HCT116 (cell line): Measurements from ENCODE around the gene LHCGR. TPM values are rescaled to one million over a fixed set of nuclear protein-coding genes. Genes with fewer than 3 reads are reported as not detected.

Source experiments
- ATAC-seq: fragments of 200-7000 bp; cut with Tn5 transposase; 2 replicates; pipeline ENCODE4 v1.9.1; 2020; ENCODE audit warnings: mild to moderate bottlenecking, moderate library complexity
- BruUV-seq: library from RNA; stranded (reverse); fragments of 400-500 nt; replicated peaks from 2 replicates; lab custom pipeline; 2021; lab: Mats Ljungman, UMichigan
- CTCF ChIA-PET: fragments of 300-600 bp; sonication (Branson Sonifier 250); formaldehyde crosslinking; loops from one replicate; lab custom pipeline; 2021; ENCODE audit warnings: antibody characterized with exemption; lab: Charles Lee
- POLR2A ChIA-PET: fragments of 300-600, 350-600 bp; sonication (Branson Sonifier 250); formaldehyde crosslinking; loops from one replicate; lab custom pipeline; 2021; ENCODE audit warnings: antibody characterized with exemption; lab: Charles Lee
- RAD21 ChIA-PET, 2 experiments: fragments of 300-600 bp; sonication (Branson Sonifier 250); formaldehyde crosslinking; loops; one replicate each; lab custom pipeline; 2023; ENCODE audit warnings: low total read pairs in 2 of 2; ENCODE audit not compliant: uncharacterized antibody in 2 of 2, unreplicated experiment in 2 of 2, low non-redundant PET in 1 of 2; lab: Charles Lee
- DNase-seq: peaks from one replicate; pipeline ENCODE4 v3.0.0-alpha.2; 2010; ENCODE audit warnings: low read depth, low spot score
- H2AFZ ChIP-seq: fragments of 200-600 bp; shearing (Covaris generic), sonication (generic); 2 replicates; pipeline ENCODE4 v1.6.1; 2017; ENCODE audit warnings: low read depth, mixed run types, mixed read lengths, antibody characterized with exemption, low read length; ENCODE audit not compliant: poor library complexity, severe bottlenecking
- H3K27ac ChIP-seq: 2 replicates; pipeline ENCODE4 v1.5.1; 2012; ENCODE audit warnings: low read depth, low read length
- H3K27me3 ChIP-seq: fragments of 200-600 bp; sonication (generic); 2 replicates; pipeline ENCODE4 v1.6.1; 2016; ENCODE audit warnings: mixed run types, low read length, mixed read lengths; ENCODE audit not compliant: insufficient read depth
- H3K36me3 ChIP-seq, 2 experiments: fragments of 200-500 bp in 1 of 2; fragments of 200-600 bp in 1 of 2; sonication (Bioruptor generic) in 1 of 2; sonication (generic) in 1 of 2; 2 replicates each; pipeline versions ENCODE4 v1.5.1 to v1.6.1; 2014 to 2016; ENCODE audit warnings: low read length in 2 of 2, inconsistent platforms in 1 of 2, mixed read lengths in 1 of 2, mixed run types in 1 of 2; ENCODE audit not compliant: insufficient read depth in 2 of 2, control insufficient read depth in 1 of 2
- H3K4me1 ChIP-seq, 2 experiments: fragments of 200-600 bp in 1 of 2; sonication (generic) in 1 of 2; 2 replicates each; pipeline versions ENCODE4 v1.5.1 to v1.6.1; 2012 to 2017; ENCODE audit warnings: low read length in 2 of 2, inconsistent platforms in 1 of 2, mild to moderate bottlenecking in 1 of 2, mixed read lengths in 1 of 2, mixed run types in 1 of 2, moderate library complexity in 1 of 2; ENCODE audit not compliant: insufficient read depth in 2 of 2, control insufficient read depth in 1 of 2
- H3K4me2 ChIP-seq: fragments of 200-600 bp; sonication (generic); 2 replicates; pipeline ENCODE4 v1.6.1; 2017; ENCODE audit warnings: mixed run types, low read length, mixed read lengths
- H3K4me3 ChIP-seq, 2 experiments: fragments of 200-600 bp in 1 of 2; sonication (generic) in 1 of 2; replicated peaks in 1 of 2; 2 replicates each; pipeline ENCODE4 v1.5.1; 2011 to 2016; ENCODE audit warnings: low read length in 2 of 2, control low read depth in 1 of 2, low read depth in 1 of 2, mild to moderate bottlenecking in 1 of 2, mixed read lengths in 1 of 2, mixed run types in 1 of 2
- H3K79me2 ChIP-seq: fragments of 200-600 bp; sonication (generic); 2 replicates; pipeline ENCODE4 v1.6.1; 2017; ENCODE audit warnings: mild to moderate bottlenecking, mixed run types, low read length, moderate library complexity, mixed read lengths; ENCODE audit not compliant: insufficient read depth
- H3K9ac ChIP-seq: fragments of 200-600 bp; sonication (generic); 2 replicates; pipeline ENCODE4 v1.6.1; 2016; ENCODE audit warnings: low read length, mixed read lengths
- H3K9me2 ChIP-seq: fragments of 200-600 bp; sonication (generic), shearing (Covaris generic); 2 replicates; pipeline ENCODE4 v1.6.1; 2017; ENCODE audit warnings: mixed run types, mild to moderate bottlenecking, moderate library complexity; ENCODE audit not compliant: insufficient read depth
- H3K9me3 ChIP-seq, 2 experiments: fragments of 200-500 bp in 1 of 2; fragments of 200-600 bp in 1 of 2; sonication (Bioruptor generic) in 1 of 2; sonication (generic) in 1 of 2; 2 replicates each; pipeline ENCODE4 v1.6.1; 2014 to 2017; ENCODE audit warnings: low read length in 2 of 2, mixed read lengths in 2 of 2, inconsistent platforms in 1 of 2, low read depth in 1 of 2, mild to moderate bottlenecking in 1 of 2, mixed run types in 1 of 2, moderate library complexity in 1 of 2; ENCODE audit not compliant: control insufficient read depth in 1 of 2, insufficient read depth in 1 of 2
- H4K20me1 ChIP-seq: fragments of 200-600 bp; sonication (generic), shearing (Covaris generic); 2 replicates; pipeline ENCODE4 v1.6.1; 2017; ENCODE audit warnings: mixed run types, mild to moderate bottlenecking, moderate library complexity; ENCODE audit not compliant: insufficient read depth
- CBX3 ChIP-seq: IDR thresholded peaks from 2 replicates; pipeline ENCODE4 v1.6.1; 2012; ENCODE audit warnings: low read depth
- CEBPB ChIP-seq: IDR thresholded peaks from 2 replicates; pipeline ENCODE4 v1.6.1; 2012; ENCODE audit warnings: low read depth
- CTCF ChIP-seq, 3 experiments: fragments of 200-600 bp in 1 of 3; sonication (generic) in 1 of 3; IDR thresholded peaks in 2 of 3; conservative IDR thresholded peaks in 1 of 3; 2 replicates each; pipeline ENCODE4 v1.5.1; 2012 to 2017; ENCODE audit warnings: low read depth in 2 of 3, low read length in 2 of 3, antibody characterized with exemption in 1 of 3, borderline replicate concordance in 1 of 3, control low read depth in 1 of 3, mild to moderate bottlenecking in 1 of 3, mixed read lengths in 1 of 3, mixed run types in 1 of 3, moderate library complexity in 1 of 3; ENCODE audit not compliant: insufficient read depth in 1 of 3
- EGR1 ChIP-seq: IDR thresholded peaks from 2 replicates; pipeline ENCODE4 v1.6.1; 2012; ENCODE audit warnings: low read depth
- ELF1 ChIP-seq: IDR thresholded peaks from 2 replicates; pipeline ENCODE4 v1.6.1; 2012; ENCODE audit warnings: low read depth, borderline replicate concordance
- EZH2 ChIP-seq: fragments of 200-600 bp; sonication (generic); IDR thresholded peaks from 2 replicates; pipeline ENCODE4 v1.6.1; 2017; ENCODE audit warnings: antibody characterized with exemption, mixed run types
- JUND ChIP-seq: IDR thresholded peaks from 2 replicates; pipeline ENCODE4 v1.6.1; 2012
- RAD21 ChIP-seq: IDR thresholded peaks from 2 replicates; pipeline ENCODE4 v1.6.1; 2012; ENCODE audit warnings: low read depth, mild to moderate bottlenecking
- SIN3A ChIP-seq: IDR thresholded peaks from 2 replicates; pipeline ENCODE4 v1.6.1; 2012; ENCODE audit warnings: low read depth
- SP1 ChIP-seq: IDR thresholded peaks from 2 replicates; pipeline ENCODE4 v1.6.1; 2012; ENCODE audit warnings: low read depth
- SRF ChIP-seq: IDR thresholded peaks from 2 replicates; pipeline ENCODE4 v1.6.1; 2012; ENCODE audit warnings: low read depth
- YY1 ChIP-seq: IDR thresholded peaks from 2 replicates; pipeline ENCODE4 v1.6.1; 2011; ENCODE audit warnings: low read length, low read depth, moderate library complexity, mild to moderate bottlenecking; ENCODE audit not compliant: insufficient replicate concordance; ENCODE audit errors: extremely low read depth
- ZFX ChIP-seq: fragments of 450-650 bp; IDR thresholded peaks from 2 replicates; pipeline ENCODE4 v1.6.1; 2017
- intact Hi-C: fragments of 100-400 bp; cut with micrococcal nuclease; formaldehyde crosslinking; loops from 2 replicates; pipeline ENCODE4 v1.10.0; 2022
- total RNA-seq: library from RNA; stranded (reverse); gene quantifications from one replicate; pipeline ENCODE4 v1.2.1, GENCODE V29; 2021; ENCODE audit not compliant: unreplicated experiment
- TF ChIP-seq, protein P1 (sequence below): IDR thresholded peaks from 2 replicates; pipeline ENCODE4 v1.6.1; 2012
- TF ChIP-seq, protein P2 (sequence below): IDR thresholded peaks from 2 replicates; pipeline ENCODE4 v1.6.1; 2012; ENCODE audit warnings: low read depth
- TF ChIP-seq, protein P3 (sequence below): IDR thresholded peaks from 2 replicates; pipeline ENCODE4 v1.6.1; 2012

Gene LHCGR
- total RNA-seq, 1 experiment from 2014 or later = not detected

DNA sequence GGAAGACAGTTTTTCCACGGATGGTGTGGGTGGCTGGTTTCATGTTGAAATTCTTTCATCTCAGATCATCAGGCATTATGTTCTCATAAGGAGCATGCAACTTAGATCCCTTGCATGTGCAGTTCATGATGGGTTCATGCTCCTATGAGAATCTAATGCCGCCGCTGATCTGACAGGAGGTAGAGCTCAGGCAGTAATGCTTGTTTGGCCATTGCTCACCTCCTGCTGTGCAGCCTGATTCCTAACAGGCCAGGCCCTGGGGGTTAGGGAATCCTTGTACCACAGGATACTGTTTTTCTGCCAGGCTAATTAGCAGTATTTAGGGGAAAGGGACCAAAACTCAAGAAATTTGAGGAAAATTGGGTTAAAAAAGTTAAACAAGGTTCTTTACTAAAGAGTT lies 5.3 kb upstream of the LHCGR start (continued):
- TF ChIP-seq, protein P1, sequence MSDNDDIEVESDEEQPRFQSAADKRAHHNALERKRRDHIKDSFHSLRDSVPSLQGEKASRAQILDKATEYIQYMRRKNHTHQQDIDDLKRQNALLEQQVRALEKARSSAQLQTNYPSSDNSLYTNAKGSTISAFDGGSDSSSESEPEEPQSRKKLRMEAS = no peak

DNA sequence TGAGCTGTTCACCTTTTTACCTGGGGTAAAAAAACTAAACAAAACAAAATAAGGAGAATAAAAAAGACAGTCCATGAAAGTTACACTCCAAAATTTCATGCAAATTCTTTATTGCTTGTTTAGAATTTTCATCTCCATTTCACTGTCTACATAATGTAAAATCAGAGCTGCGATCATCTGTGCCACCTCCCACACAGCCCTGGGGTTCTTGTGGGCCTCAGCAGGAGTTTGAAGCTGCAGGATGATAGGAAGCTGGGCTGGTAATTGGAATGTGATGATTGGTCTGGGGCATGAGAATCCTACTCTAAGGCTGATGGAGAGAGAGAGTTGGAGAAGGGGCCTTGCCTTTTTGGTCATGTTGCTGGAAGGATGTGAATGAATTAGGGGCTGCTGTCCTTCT lies 4.2 kb upstream of the LHCGR start:
- no peaks in the 10 kb centered on the region for H4K20me1 ChIP-seq
- ATAC-seq (no peak), DNase-seq (no peak)
- ChIA-PET RAD21 (no interaction called here), POLR2A (no interaction called here), CTCF (no interaction called here)
- no peaks in the 10 kb centered on the region for H3K27me3 ChIP-seq
- no peak overlapping the region for H3K27ac ChIP-seq
- no peak overlapping the region for H3K4me2 ChIP-seq
- no peak overlapping the region for H3K9ac ChIP-seq
- no peaks in the 10 kb centered on the region for H3K79me2 ChIP-seq
- no peaks in the 10 kb centered on the region for H3K9me2 ChIP-seq
- intact Hi-C loops = no loop called here
- no peak overlapping the region for H2AFZ ChIP-seq
- H3K36me3 ChIP-seq = no peaks in the 10 kb centered on the region
- H3K4me3 ChIP-seq = no peak overlapping the region
- no peaks in the 10 kb centered on the region for H3K9me3 ChIP-seq
- BruUV-seq = no TSS peak
- no peak for TF ChIP-seq RAD21
- H3K4me1 ChIP-seq = no peaks in the 10 kb centered on the region

DNA sequence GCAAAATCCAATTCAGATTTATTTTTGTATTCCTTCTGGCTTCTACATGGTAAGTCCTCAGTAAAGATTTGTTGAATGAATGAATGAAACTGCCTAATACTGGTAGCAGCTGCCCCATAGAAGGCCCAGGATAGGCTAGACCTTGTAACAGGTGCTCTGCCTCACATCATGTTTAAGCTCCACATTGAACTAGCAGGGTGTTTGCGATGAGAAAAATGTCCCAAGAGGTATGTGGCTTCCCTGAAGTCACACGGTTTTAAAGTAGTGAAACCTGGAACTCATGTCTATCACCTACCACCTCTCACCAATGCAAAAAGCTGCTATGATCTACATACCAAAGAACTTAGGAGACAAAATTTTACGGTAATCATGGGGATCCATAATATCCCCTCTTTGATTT lies 765 bp upstream of the LHCGR start:
- no peaks in the 10 kb centered on the region for H3K9me3 ChIP-seq
- TF ChIP-seq, protein P2, sequence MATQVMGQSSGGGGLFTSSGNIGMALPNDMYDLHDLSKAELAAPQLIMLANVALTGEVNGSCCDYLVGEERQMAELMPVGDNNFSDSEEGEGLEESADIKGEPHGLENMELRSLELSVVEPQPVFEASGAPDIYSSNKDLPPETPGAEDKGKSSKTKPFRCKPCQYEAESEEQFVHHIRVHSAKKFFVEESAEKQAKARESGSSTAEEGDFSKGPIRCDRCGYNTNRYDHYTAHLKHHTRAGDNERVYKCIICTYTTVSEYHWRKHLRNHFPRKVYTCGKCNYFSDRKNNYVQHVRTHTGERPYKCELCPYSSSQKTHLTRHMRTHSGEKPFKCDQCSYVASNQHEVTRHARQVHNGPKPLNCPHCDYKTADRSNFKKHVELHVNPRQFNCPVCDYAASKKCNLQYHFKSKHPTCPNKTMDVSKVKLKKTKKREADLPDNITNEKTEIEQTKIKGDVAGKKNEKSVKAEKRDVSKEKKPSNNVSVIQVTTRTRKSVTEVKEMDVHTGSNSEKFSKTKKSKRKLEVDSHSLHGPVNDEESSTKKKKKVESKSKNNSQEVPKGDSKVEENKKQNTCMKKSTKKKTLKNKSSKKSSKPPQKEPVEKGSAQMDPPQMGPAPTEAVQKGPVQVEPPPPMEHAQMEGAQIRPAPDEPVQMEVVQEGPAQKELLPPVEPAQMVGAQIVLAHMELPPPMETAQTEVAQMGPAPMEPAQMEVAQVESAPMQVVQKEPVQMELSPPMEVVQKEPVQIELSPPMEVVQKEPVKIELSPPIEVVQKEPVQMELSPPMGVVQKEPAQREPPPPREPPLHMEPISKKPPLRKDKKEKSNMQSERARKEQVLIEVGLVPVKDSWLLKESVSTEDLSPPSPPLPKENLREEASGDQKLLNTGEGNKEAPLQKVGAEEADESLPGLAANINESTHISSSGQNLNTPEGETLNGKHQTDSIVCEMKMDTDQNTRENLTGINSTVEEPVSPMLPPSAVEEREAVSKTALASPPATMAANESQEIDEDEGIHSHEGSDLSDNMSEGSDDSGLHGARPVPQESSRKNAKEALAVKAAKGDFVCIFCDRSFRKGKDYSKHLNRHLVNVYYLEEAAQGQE = no peak
- no peak for TF ChIP-seq ZFX
- TF ChIP-seq SRF = no peak
- TF ChIP-seq CBX3 = no peak
- TF ChIP-seq YY1 = no peak
- no peak for TF ChIP-seq SIN3A
- TF ChIP-seq EGR1 = no peak
- TF ChIP-seq ELF1 = no peak
- TF ChIP-seq EZH2 = no peak
- TF ChIP-seq, protein P3, sequence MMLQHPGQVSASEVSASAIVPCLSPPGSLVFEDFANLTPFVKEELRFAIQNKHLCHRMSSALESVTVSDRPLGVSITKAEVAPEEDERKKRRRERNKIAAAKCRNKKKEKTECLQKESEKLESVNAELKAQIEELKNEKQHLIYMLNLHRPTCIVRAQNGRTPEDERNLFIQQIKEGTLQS = no peak
- no peak for TF ChIP-seq SP1
- TF ChIP-seq JUND = no peak
- no peak for TF ChIP-seq CEBPB
- no peak for TF ChIP-seq CTCF (IDR thresholded peaks at IDR 0.05 in 2 of 3, conservative IDR thresholded peaks at IDR 0.05 in 1 of 3; ENCODE audit: borderline replicate concordance in 1 of 3, insufficient read depth in 1 of 3, low read depth in 2 of 3, low read length in 2 of 3)

More for the DNA sequence above, 765 bp upstream of the LHCGR start:
- Histone ChIP-seq H3K79me2 (no peaks in the 10 kb centered on the region), H3K27ac (no peak overlapping the region), H3K27me3 (no peaks in the 10 kb centered on the region), H3K4me1 (no peaks in the 10 kb centered on the region), H3K36me3 (no peaks in the 10 kb centered on the region), H3K4me2 (no peak overlapping the region), H3K9ac (no peak overlapping the region), H3K9me2 (no peaks in the 10 kb centered on the region), H4K20me1 (no peaks in the 10 kb centered on the region), H2AFZ (no peak overlapping the region), H3K4me3 (no peak overlapping the region)
- no TSS peak for BruUV-seq
- no peak for DNase-seq
- ATAC-seq = no peak
- intact Hi-C loops = no loop called here
- ChIA-PET POLR2A (no interaction called here), RAD21 (no interaction called here), CTCF (no interaction called here)
